ENCODE data around the gene CPZ. TPM values are rescaled to one million over a fixed set of nuclear protein-coding genes. Genes with fewer than 3 reads are reported as not detected.
A peak's percentile ranks its signal among the peaks of the same experiment; 100 is the strongest.

Gene CPZ
- total RNA-seq, 1 donor from 2014 or later = not detected

GRCh38 chr4:8640816-8641215 is 48.3 kb downstream of the CPZ start:
- no peak overlapping the region for H3K4me3 Mint-ChIP-seq
- no peaks in the 10 kb centered on the region for H3K36me3 Mint-ChIP-seq (ENCODE audit: low read depth)
- DNase-seq (ENCODE audit: low read depth, low spot score) = no peak
- H3K4me1 Mint-ChIP-seq = no peaks in the 10 kb centered on the region
- TF ChIP-seq CTCF (conservative IDR thresholded peaks at IDR 0.05) = no peak
- H3K9me3 Mint-ChIP-seq = no peaks in the 10 kb centered on the region
- no peak overlapping the region for H3K27ac Mint-ChIP-seq (ENCODE audit: unreplicated experiment)
- H3K27me3 Mint-ChIP-seq (ENCODE audit: low read depth) = peaks cover 30% of the 10 kb centered on the region

- no peak overlapping the region for H3K4me3 Mint-ChIP-seq
- H3K36me3 Mint-ChIP-seq (ENCODE audit: low read depth) = no peaks in the 10 kb centered on the region
- peaks cover 30% of the 10 kb centered on the region for H3K27me3 Mint-ChIP-seq (ENCODE audit: low read depth)
- peak overlapping the region; percentile 43 for H3K27ac Mint-ChIP-seq (ENCODE audit: unreplicated experiment)
- no peak for DNase-seq (ENCODE audit: low read depth, low spot score)
- H3K9me3 Mint-ChIP-seq = no peaks in the 10 kb centered on the region
- TF ChIP-seq CTCF (conservative IDR thresholded peaks at IDR 0.05) = no peak
- no peaks in the 10 kb centered on the region for H3K4me1 Mint-ChIP-seq
Observed at GRCh38 chr4:8641256-8641655, 48.7 kb downstream of the CPZ start.

GRCh38 chr4:8641931-8642650 is 49.5 kb downstream of the CPZ start:
- H3K27ac Mint-ChIP-seq (ENCODE audit: unreplicated experiment) = peak overlapping the region; percentile 43
- H3K36me3 Mint-ChIP-seq (ENCODE audit: low read depth) = no peaks in the 10 kb centered on the region
- no peak for DNase-seq (ENCODE audit: low read depth, low spot score)
- no peaks in the 10 kb centered on the region for H3K9me3 Mint-ChIP-seq
- TF ChIP-seq CTCF (conservative IDR thresholded peaks at IDR 0.05) = no peak
- H3K4me3 Mint-ChIP-seq = no peak overlapping the region
- no peaks in the 10 kb centered on the region for H3K4me1 Mint-ChIP-seq
- H3K27me3 Mint-ChIP-seq (ENCODE audit: low read depth) = peaks cover 30% of the 10 kb centered on the region

- Mint-ChIP-seq H3K4me1 (no peaks in the 10 kb centered on the region), H3K27ac (ENCODE audit: unreplicated experiment) (peak overlapping the region; percentile 50), H3K9me3 (no peaks in the 10 kb centered on the region), H3K36me3 (ENCODE audit: low read depth) (no peaks in the 10 kb centered on the region), H3K27me3 (ENCODE audit: low read depth) (peaks cover 25% of the 10 kb centered on the region), H3K4me3 (no peak overlapping the region)
- no peak for TF ChIP-seq CTCF (conservative IDR thresholded peaks at IDR 0.05)
- DNase-seq (ENCODE audit: low read depth, low spot score) = no peak
Observed at GRCh38 chr4:8642651-8643321, 50.2 kb downstream of the CPZ start.

GRCh38 chr4:8643441-8643840 is 50.9 kb downstream of the CPZ start:
- H3K27me3 Mint-ChIP-seq (ENCODE audit: low read depth) = peaks cover 23% of the 10 kb centered on the region
- TF ChIP-seq CTCF (conservative IDR thresholded peaks at IDR 0.05) = no peak

More at GRCh38 chr4:8643441-8643840, 50.9 kb downstream of the CPZ start:
- no peak for DNase-seq (ENCODE audit: low read depth, low spot score)
- no peak overlapping the region for H3K4me3 Mint-ChIP-seq
- H3K36me3 Mint-ChIP-seq (ENCODE audit: low read depth) = no peaks in the 10 kb centered on the region
- no peaks in the 10 kb centered on the region for H3K4me1 Mint-ChIP-seq
- H3K27ac Mint-ChIP-seq (ENCODE audit: unreplicated experiment) = no peak overlapping the region
- no peaks in the 10 kb centered on the region for H3K9me3 Mint-ChIP-seq
